Activated CD4-positive, CD25-positive, alpha-beta regulatory T cell treated with anti-CD3 and anti-CD28 coated beads, Interleukin-2, amount 50 U/mL, for 72 hours (primary cell): ENCODE data around the gene MTCP1.

ENCODE experiments used
- DNase-seq: peaks from one replicate; pipeline ENCODE4 v3.0.0; 2021

MTCP1 gene, protein sequence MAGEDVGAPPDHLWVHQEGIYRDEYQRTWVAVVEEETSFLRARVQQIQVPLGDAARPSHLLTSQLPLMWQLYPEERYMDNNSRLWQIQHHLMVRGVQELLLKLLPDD

DNA sequence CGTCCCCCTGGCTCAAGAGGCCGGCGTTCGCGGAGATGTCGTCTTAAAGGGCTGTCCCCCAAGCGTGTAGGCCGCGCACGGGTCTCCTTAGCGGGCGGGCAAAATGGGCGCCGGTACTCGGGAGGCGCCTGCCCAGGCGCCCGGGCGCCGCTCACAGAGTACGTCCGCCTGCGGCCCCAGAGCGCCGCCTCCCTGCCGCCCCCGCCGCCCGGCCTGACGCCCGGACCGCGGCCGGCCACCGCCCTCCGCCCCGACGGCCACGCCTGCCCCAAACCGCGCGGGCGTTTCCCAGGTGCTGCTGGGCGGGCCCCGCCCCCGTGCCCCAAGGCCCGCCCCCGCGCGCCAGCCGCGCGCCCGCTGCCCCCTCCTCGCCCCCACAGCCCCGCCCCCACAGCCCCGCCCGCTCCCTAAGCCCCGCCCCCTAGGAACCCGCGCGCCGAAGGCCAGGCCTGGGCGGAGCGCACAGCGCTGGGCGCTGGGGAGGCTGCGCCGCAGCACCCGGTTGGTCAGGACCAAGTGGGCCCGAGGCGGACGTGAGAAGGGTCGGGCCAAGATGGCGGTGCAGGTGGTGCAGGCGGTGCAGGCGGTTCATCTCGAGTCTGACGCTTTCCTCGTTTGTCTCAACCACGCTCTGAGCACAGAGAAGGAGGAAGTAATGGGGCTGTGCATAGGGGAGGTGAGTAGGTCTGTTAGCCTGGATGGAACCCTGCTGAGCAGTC, at the start of gene MTCP1, which contains the start of the genes BRCC3 and CMC4:
TSS of gene MTCP1 (minus strand) at position 162 of the 719 bp plus-strand sequence. CDS start 5,126 bp downstream, outside the sequence.
TSS of gene BRCC3 (plus strand) at position 534 of the 719 bp plus-strand sequence. CDS start at position 554, 20 bp downstream.
TSS of gene CMC4 (minus strand) at position 162 of the 719 bp plus-strand sequence. CDS start 7,113 bp downstream, outside the sequence.
- peak; percentile 78 for DNase-seq

DNA sequence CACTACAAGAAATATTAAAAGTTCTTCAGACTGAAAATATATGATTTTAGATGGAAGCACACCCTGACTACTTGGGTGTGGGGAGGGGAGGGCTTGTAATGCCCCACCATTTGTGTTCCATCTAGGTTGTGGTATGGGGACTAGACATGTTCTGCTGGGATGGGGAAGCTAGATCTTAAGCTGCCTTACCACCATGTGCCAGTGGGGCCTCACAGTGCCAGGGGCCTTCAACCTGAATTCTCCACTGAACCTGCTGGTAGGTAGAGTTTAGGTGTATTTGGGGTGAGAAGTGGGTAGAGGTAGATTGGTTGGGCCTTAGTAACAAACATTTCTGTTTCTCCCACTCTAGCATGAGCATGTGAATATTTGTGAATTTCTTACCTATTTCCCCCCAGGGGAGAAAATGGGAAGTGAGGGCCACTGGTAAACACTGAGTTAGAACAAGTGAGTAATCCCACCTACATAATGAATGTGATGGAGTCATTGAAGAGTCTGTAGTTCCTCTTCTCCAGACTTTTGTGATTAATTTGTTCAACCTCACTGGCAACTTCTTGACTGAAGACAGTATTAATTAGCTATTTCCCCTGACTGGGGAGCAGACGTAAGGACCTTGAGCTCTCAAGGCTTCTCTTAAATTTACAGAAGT, 44.4 kb upstream of the MTCP1 start:
- DNase-seq, result no peak

DNA sequence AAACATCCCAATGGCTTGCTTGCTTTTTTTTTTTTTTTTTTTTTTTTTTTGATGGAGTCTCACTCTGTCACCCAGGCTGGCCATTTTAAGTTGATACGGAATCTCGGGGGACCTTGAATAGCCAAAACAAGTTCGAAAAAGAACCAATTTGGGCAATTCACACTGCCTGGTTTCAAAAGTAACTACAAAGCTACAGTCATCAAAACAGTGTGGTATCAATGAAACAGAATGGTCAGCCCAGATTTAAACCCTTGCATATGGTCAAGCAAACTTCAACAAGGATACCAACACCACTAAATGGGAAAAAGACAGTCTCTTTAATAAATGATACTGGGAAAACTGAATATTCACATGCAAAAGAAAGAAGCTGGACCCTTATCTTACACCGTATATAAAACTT, 42.2 kb upstream of the MTCP1 start:
- no peak for DNase-seq

DNA sequence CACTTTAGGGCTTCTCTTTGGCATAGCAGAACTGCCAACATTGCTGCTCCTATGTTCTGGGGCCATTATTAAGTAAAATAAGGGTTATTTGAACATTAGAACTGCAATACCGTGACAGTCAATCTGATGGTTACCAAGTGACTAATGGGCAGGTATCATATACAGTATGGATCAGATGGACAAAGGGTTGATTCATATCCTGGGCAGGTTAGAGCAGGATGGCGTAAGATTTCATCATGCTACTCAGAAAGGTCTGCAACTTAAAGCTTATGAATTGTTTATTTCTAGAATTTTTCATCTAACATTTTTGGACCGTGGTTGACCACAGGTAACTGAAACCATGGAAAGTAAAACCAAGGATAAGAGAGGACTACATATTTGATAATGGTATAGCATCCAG, 41.2 kb upstream of the MTCP1 start:
- DNase-seq, result no peak

DNA sequence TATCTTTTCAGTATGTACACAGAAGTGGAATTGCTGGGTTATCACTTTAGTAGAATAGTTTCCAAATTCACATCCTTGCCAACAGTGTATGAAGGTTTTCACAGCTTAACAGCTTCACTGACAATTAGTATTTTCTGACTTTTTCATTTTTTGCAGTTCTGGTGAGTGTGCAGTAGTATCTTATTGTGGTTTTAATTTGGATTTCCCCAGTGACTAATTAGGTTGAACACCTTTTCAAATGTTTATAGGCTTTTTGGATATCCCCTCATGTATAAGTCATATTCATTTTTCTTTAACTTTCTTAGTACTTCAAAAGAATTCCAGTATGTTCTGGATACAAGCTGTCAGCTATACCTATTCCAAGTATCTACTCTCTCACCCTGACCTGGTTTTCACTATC, 37.5 kb upstream of the MTCP1 start:
- DNase-seq, result no peak

DNA sequence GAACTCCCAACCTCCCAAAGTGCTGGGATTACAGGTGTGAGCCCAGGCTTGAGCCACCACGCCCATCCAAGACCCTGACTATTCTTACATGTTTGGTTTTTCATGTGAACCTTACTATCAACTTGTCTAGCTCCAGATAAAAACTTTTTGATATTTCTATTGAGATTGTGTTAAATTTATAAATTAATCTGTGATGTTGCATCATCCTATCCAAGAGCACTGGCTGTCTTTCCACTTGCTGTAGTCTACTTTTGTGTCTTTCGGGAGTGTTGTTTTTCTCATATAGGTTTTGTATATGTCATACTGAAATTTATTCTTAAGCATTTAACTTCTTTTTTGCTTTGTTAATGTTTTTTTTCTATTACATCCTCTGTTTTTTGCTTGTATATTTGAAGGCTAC, 35.0 kb upstream of the MTCP1 start:
- DNase-seq, result no peak

DNA sequence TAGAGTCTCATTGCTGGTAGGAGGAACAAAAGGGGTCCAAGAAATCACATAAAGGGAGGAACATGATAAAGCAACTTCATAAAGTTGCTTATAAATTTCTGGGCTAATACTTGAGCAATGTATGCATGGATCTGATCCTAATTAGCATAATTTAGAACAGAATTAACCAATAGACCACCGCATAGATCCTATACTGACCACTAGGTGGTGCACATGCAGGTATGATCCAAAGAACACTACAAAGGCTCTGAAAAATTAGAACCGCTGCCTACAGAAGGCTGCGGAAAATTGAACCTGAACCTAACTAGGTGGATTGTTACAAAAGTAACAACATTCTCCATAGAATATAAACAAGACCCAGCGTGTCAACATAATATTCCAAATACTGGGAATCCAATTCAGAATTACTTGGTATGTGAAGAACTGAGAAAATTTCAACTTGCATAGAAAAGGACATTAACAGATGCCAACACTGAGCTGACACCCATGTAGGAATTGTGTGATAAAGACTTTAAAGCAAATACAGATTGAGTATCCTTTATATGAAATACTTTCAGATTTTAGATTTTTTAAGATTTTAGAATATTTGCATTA, 23.6 kb upstream of the MTCP1 start:
- DNase-seq, result no peak

DNA sequence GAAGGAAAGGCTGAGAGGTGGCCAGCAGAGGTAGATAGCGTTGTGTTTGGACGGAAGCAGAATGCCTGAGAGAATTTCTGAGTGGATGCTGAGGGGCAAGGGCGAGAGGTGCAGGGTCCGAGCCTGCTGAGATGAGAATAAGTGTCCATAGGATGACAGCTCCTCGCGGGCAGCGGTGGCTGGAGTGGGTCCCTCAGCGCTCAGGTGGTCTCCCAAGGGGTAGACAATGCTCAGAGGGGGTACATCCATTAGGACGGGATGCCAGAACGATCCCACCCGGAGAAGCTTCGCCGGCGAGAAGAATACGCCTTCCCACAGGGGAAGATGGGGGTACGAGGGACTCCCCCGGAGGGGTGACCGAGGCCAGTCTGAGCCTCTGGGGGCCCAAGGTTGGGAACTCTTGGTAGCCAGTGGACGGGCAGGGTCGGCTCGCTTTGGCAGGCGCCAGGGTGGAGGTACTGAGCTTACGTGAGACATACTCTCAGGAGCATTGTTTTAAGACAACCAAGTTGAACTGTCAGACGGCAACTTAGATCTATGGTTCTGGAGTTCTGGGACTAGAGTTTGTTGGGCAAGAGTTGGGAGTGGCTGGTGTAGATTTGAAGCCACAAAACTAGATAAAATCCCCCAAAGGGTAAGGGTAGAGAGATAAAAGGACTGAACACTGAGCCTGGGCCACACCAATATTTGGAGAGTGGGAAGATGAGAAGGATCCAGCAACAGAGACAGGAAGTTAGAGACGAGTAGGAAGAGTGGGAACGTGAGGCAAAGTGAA, 16.2 kb upstream of the MTCP1 start:
- DNase-seq, result no peak

DNA sequence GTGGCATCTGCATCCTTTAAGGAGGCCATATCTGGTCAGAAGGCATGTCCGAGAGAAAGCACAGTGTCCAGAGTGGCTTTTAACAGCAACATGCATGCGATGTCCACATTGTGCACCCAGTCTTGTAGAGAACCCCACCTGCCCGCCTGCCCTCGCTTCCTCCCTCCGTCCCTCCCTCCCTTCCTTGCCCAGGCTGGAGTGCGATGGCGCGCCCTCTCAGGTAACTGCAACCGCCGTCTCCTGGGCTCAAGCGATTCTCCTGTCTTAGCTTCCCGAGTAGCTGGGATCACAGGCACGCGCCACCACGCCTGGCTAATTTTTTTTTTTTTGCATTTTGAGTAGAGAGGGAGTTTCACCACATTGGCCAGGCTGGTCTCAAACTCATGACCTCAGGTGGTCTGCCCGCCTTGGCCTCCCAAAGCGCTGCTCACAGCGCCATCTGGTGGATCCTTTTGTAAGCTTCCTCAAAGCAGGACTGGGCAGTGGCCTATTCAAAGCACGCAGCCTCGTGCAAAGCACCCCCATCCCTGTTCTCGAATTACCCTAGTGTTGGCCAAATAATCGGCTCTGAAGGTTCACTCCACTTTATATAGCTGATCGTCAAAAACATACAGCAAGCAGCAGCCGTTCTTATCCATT, 15.4 kb upstream of the MTCP1 start:
- DNase-seq, result peak; percentile 48

DNA sequence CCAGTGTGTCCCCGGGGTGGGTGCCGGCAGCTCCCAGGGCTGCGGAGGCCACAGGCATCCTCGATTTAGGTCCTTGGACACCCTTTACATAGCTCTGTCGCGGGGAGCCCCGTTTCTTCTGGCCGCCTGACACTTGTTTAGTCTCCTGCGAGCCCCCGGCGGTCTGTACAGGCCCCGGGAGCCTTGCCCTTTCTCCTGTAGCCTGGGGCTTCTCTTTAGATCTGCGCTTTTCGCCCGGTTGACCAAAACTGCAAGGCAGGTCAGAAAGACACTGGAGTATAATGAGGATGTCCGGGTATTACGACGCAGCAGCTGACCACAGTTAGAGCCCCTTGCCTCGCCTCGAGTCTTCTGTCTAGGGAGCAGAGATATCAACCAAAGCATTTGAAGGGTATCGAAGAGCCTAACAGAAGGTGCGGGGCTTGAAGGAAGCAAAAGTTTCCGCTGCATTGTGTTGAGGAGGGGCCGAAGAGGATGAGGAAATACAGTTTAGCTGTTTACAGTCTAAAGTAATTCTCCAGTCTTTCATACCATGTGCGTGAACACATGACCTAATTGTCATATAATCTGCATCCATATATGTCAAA, 851 bp upstream of the MTCP1 start:
- DNase-seq, result no peak

DNA sequence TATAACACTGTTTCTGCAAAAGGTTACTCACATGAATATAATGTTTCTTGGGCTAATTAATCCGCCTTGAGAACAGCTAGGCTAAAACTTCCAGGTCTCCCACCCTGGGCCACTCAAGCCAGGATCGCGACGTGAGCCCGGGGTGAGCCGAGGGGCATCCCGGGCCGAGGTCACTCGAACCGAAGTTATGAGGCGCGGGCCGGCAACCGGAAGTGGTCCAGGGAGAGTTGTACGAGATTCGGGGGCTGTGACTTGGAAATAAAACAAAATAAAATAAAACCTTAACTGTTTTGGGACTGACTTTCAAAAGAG, 317 bp downstream of the MTCP1 start:
- DNase-seq, result no peak

DNA sequence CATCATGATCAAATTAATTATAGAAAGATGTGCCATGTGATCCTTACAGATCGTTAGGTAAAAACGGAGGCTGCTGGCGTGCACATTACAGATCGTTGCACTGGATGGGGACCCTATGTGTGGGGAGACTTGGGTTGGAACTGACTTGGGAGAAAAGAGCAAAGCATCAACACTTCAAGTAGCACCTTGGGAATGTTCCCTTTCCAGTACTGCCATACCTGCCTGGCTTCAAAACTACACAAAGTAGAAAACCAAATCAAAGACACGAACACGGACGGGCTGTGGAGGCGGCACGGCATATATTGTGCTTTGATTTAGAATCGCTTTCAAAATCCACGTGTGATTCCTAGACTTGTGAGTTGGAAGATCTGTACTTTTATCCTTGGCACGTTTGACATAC, 898 bp downstream of the MTCP1 start:
- DNase-seq, result no peak

DNA sequence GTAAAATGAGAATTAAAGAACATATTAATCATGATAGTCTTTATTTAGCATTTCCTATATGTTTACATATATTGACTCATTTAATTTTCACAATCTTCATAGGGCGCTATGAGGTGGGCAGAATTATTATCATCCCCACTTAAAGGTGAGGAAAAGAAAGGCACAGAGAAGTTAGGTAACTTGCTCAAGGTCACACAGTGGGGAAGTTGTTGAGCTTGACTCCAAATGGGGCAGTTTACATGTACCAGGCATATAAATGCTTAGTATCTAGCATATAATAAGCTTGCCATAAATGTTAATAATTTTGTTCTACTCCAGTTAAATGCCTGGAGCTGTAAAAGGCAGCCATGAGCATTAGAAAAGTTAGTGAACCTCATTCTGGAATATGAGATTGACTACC, 1.5 kb downstream of the MTCP1 start:
- no peak for DNase-seq

DNA sequence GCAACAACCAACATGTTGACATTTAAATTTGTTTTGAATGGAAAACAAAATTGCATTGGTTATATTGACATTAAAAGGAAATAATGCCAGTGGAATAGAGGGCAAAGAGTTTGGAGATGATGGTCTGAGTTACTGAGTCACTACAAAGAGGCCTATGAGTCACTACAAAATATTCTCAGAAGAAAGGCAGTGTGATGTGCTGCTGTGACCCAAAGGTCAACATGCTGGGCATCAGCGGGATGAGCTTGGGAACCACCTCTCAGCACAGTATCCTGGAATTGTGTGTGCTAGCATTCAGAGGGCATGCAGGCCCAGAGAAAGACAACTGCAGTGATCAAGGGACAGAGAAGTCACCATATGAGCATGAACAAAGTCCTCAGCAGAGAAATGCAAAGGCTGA, 2.8 kb downstream of the MTCP1 start:
- DNase-seq, result no peak

DNA sequence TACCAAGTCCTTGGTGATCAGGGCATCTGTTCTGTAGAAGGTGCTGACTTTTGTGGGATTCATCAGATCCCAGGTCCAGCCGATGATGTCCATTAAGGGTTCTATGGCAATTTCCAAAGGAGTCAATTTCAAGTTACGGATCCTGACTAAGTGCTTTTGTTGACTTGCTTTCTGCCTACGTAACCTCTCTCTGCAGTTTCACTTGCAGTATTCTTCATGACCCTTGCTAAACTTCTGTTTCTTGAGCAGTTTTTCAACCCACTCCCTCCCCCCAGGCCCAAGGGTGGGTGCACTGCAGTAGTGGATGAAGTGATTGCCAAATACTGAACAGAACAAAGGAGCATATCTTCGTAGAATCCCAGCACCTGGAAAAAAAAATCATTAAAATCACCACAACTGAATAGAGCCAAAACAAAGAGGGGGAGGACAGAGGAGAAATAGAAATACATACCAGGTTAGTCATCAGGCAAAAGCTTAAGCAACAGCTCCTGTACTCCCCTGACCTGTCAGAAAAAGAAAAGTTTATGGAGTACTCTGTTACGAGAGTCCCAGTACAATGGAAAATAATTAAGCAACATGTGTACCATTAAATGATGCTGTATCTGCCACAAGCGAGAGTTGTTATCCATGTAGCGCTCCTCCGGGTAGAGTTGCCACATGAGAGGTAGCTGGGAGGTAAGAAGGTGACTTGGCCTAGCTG, 5.8 kb downstream of the MTCP1 start:
- DNase-seq, result no peak

DNA sequence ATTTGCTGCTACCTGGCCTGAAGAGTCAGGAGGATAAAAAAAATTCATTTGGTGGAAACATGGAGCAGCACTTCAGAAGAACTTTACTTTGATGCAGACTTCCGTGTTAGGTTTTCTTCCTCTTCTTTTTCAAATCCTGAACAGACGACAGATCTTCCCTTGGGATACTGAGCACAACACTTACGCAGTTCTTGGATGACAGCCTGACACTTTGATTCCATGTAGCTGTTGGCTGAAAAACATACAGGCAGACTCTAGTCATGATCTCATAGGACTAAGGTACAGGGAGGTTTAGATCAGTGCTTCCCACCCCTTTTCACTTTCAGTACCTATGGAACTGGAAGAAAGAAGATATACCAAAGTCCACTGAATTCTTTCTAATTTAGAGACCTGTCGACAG, 9.2 kb downstream of the MTCP1 start:
- no peak for DNase-seq

DNA sequence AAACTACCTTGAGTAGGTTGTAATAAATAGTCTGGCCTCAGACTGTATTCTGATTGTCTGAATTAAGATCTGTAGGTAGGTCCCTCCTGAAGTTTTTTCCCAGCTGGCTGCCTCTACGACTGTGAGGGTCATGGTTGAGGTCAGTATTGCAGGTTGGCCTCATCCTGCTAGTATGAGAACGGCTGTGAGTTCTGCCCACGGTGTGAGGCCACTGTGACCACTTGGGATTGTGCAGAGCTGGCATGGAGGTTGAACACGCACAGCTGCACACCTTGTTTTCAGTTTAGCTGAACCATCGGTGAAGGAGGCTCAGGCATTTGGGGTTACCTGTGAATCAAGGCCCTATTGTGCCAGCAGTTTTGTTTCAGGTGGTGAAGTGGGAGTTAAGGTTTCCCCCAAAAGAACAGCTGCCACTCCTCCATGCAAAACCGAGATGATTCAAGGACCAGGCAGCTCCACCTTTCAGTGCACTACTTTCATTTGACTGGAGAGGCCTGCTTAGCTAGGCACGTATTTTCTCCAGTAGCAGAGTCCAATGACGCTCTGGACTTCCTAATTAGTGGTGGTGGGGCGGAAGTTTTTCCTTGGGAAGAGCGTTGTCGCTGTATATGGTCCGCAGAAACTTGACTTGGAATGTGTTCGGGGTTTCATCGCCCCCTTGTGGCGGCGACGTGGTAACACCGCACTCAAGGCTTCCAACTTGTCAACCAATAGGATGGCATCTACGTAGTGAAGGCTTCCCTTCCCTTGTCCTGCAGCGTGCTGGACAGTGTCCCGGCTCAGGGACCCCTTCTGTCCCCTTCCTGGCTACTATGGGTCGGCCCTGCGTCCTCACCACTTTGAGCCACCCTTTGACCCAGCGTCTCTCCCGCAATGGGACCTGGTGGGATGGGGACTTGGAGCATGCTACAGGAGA, 13.8 kb downstream of the MTCP1 start:
- peak; percentile 50 for DNase-seq

DNA sequence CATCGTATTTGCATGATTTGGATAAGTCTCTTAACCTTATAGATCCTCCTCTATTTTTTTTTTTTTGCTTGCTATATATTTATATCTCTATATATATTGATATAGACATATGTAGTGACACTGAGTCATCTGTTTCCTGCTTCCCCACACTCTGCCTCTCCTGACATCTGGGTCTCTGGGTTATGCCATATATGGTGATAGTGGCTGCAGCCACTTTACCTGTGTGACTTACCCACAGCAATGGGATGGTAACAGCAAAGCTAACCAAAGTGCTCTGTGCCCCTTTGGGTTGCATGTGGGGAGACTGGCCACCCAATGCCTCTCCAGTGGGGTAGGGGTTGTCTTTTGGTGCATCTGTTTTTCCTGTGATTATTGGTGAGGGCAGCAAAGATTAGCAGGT, 14.5 kb downstream of the MTCP1 start:
- no peak for DNase-seq

DNA sequence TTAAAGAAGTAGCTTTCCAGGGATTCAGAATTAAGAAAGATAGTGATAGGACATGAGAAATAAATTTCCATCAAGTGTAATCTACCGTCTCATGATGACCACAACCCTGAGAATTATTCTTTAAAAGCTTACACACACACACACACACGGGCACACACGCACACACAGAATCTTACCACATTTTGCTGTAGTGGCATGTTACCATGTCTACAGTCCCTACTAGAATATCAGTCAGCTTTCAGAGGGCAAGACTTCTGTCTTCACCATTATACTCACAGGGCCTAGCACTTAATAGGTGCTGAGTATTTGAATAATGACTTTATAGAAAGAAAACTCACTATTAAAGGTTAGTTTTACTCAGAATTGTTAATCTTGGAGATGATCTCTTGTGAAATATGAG, 15.4 kb downstream of the MTCP1 start:
- no peak for DNase-seq

DNA sequence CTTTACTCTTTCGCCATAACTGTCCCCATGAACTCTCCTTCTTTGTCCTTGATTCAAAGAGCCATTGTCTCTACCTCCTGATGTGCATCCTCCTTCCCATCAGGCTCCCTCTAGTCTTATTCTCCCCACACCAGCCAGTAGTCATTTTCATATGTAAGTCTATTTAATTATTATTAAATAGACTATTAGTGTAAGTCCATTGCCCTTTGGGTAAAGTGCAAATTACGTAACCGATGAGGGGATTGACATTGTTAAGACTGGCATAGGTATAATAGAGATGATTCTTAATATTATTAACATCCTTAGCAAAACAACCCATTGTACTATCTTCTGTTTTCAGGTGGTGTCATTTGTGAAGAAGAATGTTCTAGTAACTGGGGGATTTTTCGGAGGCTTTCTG, 16.7 kb downstream of the MTCP1 start:
- DNase-seq, result no peak

DNA sequence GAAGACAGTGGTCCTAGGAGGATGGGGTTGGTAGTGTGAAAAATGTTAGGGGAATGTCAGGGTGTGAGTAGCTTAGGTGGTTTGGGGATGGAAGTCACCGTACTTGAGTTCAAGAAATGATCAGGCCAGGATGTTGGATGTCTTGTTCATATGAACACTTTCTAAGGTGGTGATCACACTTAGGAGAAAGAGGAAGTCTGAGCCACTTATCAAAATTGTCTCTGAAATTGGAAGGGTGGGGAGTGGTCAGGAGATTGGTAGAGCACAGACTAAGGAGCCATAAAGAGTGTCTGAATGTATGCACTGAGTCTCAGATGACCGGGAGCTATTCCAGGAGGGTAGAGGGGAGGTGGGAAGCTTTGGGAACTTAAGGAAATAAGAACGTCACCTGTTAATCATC, 17.3 kb downstream of the MTCP1 start:
- no peak for DNase-seq
